ENCODE measurements around the gene PDE3A. TPM values are rescaled to one million over a fixed set of nuclear protein-coding genes. Genes with fewer than 3 reads are reported as not detected.

The PDE3A gene
- total RNA-seq, 2 donors from 2014 or later, result 5.5 to 6.2 TPM

GRCh38 chr12:20508359-20508758 lies 140.0 kb downstream of the PDE3A start:
- no peak overlapping the region for H3K4me3 ChIP-seq
- 84% methylated on average over 4 of the region's 4 CpGs for WGBS
- no peaks in the 10 kb centered on the region for H3K9me3 ChIP-seq
- TF ChIP-seq POLR2A (IDR thresholded peaks at IDR 0.05) (no peak), POLR2AphosphoS5 (IDR thresholded peaks at IDR 0.05) (no peak), CTCF (IDR thresholded peaks at IDR 0.05) (no peak)
- no peaks in the 10 kb centered on the region for H3K27me3 ChIP-seq (replicated peaks; ENCODE audit: insufficient read depth)
- DNase-seq (ENCODE audit: low spot score), result no peak
- H3K27ac ChIP-seq, result no peak overlapping the region
- no peaks in the 10 kb centered on the region for H3K4me1 ChIP-seq (replicated peaks)
- intact Hi-C loops (cut with DNase I), result no loop called here
- no peaks in the 10 kb centered on the region for H3K36me3 ChIP-seq

- 93% methylated on average over 5 of the region's 5 CpGs for WGBS
- no peaks in the 10 kb centered on the region for H3K36me3 ChIP-seq
- no peak overlapping the region for H3K4me3 ChIP-seq
- intact Hi-C loops (cut with DNase I), result no loop called here
- no peak for DNase-seq (ENCODE audit: low spot score)
- no peak overlapping the region for H3K27ac ChIP-seq
- H3K9me3 ChIP-seq, result no peaks in the 10 kb centered on the region
- H3K27me3 ChIP-seq (replicated peaks; ENCODE audit: insufficient read depth), result no peaks in the 10 kb centered on the region
- no peak for TF ChIP-seq CTCF (IDR thresholded peaks at IDR 0.05)
- TF ChIP-seq POLR2A (IDR thresholded peaks at IDR 0.05), result no peak
- no peak for TF ChIP-seq POLR2AphosphoS5 (IDR thresholded peaks at IDR 0.05)
- no peaks in the 10 kb centered on the region for H3K4me1 ChIP-seq (replicated peaks)
Observed at GRCh38 chr12:20508962-20509361, 140.6 kb downstream of the PDE3A start.

- WGBS, result 96% methylated on average over 1 of the region's 1 CpG
- TF ChIP-seq POLR2AphosphoS5 (IDR thresholded peaks at IDR 0.05), result no peak
- no peak for TF ChIP-seq CTCF (IDR thresholded peaks at IDR 0.05)
- TF ChIP-seq POLR2A (IDR thresholded peaks at IDR 0.05), result no peak
- intact Hi-C loops (cut with DNase I), result no loop called here
Observed at GRCh38 chr12:20510811-20511210, 142.5 kb downstream of the PDE3A start.

GRCh38 chr12:20513189-20513588 lies 144.9 kb downstream of the PDE3A start:
- 84% methylated on average over 3 of the region's 3 CpGs for WGBS
- TF ChIP-seq CTCF (IDR thresholded peaks at IDR 0.05), result no peak
- no peak for TF ChIP-seq POLR2AphosphoS5 (IDR thresholded peaks at IDR 0.05)

More at GRCh38 chr12:20510811-20511210, 142.5 kb downstream of the PDE3A start:
- no peaks in the 10 kb centered on the region for H3K27me3 ChIP-seq (replicated peaks; ENCODE audit: insufficient read depth)
- H3K4me1 ChIP-seq (replicated peaks), result no peaks in the 10 kb centered on the region
- no peaks in the 10 kb centered on the region for H3K9me3 ChIP-seq
- H3K27ac ChIP-seq, result no peak overlapping the region
- H3K4me3 ChIP-seq, result no peak overlapping the region
- H3K36me3 ChIP-seq, result no peaks in the 10 kb centered on the region
- DNase-seq (ENCODE audit: low spot score), result no peak

GRCh38 chr12:20514598-20514997 lies 146.3 kb downstream of the PDE3A start:
- no peaks in the 10 kb centered on the region for H3K36me3 ChIP-seq
- no peak for DNase-seq (ENCODE audit: low spot score)
- H3K27me3 ChIP-seq (replicated peaks; ENCODE audit: insufficient read depth), result no peaks in the 10 kb centered on the region
- no peak overlapping the region for H3K27ac ChIP-seq
- TF ChIP-seq POLR2A (IDR thresholded peaks at IDR 0.05) (no peak), CTCF (IDR thresholded peaks at IDR 0.05) (no peak), POLR2AphosphoS5 (IDR thresholded peaks at IDR 0.05) (no peak)
- no peaks in the 10 kb centered on the region for H3K4me1 ChIP-seq (replicated peaks)
- no peaks in the 10 kb centered on the region for H3K9me3 ChIP-seq
- H3K4me3 ChIP-seq, result no peak overlapping the region
- intact Hi-C loops (cut with DNase I), result no loop called here

More at GRCh38 chr12:20513189-20513588, 144.9 kb downstream of the PDE3A start:
- Histone ChIP-seq H3K4me3 (no peak overlapping the region), H3K27me3 (replicated peaks; ENCODE audit: insufficient read depth) (no peaks in the 10 kb centered on the region), H3K27ac (no peak overlapping the region), H3K36me3 (no peaks in the 10 kb centered on the region), H3K9me3 (no peaks in the 10 kb centered on the region), H3K4me1 (replicated peaks) (no peaks in the 10 kb centered on the region)
- no peak for DNase-seq (ENCODE audit: low spot score)
- intact Hi-C loops (cut with DNase I), result no loop called here

Measured in prostate gland (tissue), 2 donors.